K562 (cell line): ENCODE measurements around the gene HOXB5. TPM values are rescaled to one million over a fixed set of nuclear protein-coding genes. Genes with fewer than 3 reads are reported as not detected.
A peak's percentile ranks its signal among the peaks of the same experiment; 100 is the strongest.

Source experiments
- ATAC-seq: fragments of 200-7000 bp; cut with Tn5 transposase; 3 replicates; pipeline ENCODE4 v1.9.1; 2020; ENCODE audit warnings: moderate library complexity
- BruUV-seq: library from RNA; stranded (reverse); fragments of 400-500 nt; replicated peaks from 2 replicates; lab custom pipeline; 2021; lab: Mats Ljungman, UMichigan
- CTCF ChIA-PET: fragments of 300-600 bp; formaldehyde crosslinking; extraction: SDS; loops from one replicate; lab custom pipeline; 2021; ENCODE audit warnings: low intra/inter-chr PET ratio; lab: Yijun Ruan, JAX
- POLR2A ChIA-PET: fragments of 300-600, 350-650 bp; sonication (Branson Sonifier 250); formaldehyde crosslinking; extraction: SDS; loops from one replicate; lab custom pipeline; 2021; ENCODE audit warnings: antibody characterized with exemption, inconsistent platforms; lab: Yijun Ruan, JAX
- DNase-seq, 4 experiments: peaks; one replicate each; pipeline versions ENCODE4 v3.0.0 to v3.0.0-alpha.2; 2011 to 2018; ENCODE audit warnings: low spot score in 3 of 4, mixed read lengths in 3 of 4; ENCODE audit errors: extremely low read depth in 1 of 4
- FAIRE-seq: peaks from 2 replicates; lab custom pipeline; 2011; peaks lifted over from hg19 to GRCh38; lab: Jason Lieb, UNC
- H2AFZ ChIP-seq: 2 replicates; pipeline ENCODE4 v1.6.0; 2011; ENCODE audit warnings: low read depth, low read length, control low read depth, inconsistent platforms
- H3K27ac ChIP-seq: fragments of 200-600 bp; 3 replicates; pipeline ENCODE4 v1.8.0; 2011; ENCODE audit warnings: low read depth, mild to moderate bottlenecking, control low read depth, inconsistent platforms, low read length, moderate library complexity, mixed read lengths; ENCODE audit errors: extremely low read depth
- H3K27me3 ChIP-seq, 2 experiments: fragments of 300-600 bp in 1 of 2; 2 replicates in 1 of 2; 3 replicates in 1 of 2; pipeline versions ENCODE4 v1.6.0 to v1.8.0; 2011; ENCODE audit warnings: inconsistent platforms in 2 of 2, low read length in 2 of 2, mild to moderate bottlenecking in 1 of 2, mixed read lengths in 1 of 2, moderate library complexity in 1 of 2; ENCODE audit not compliant: control insufficient read depth in 2 of 2, insufficient read depth in 2 of 2
- H3K36me3 ChIP-seq: fragments of 300-600 bp; 3 replicates; pipeline ENCODE4 v1.8.0; 2011; ENCODE audit warnings: mild to moderate bottlenecking, low read length, inconsistent platforms; ENCODE audit not compliant: control insufficient read depth, insufficient read depth
- H3K4me1 ChIP-seq, 2 experiments: fragments of 200-600 bp in 1 of 2; replicated peaks in 1 of 2; 2 replicates in 1 of 2; 3 replicates in 1 of 2; pipeline versions ENCODE4 v1.5.1 to v1.8.0; 2011; ENCODE audit warnings: inconsistent platforms in 2 of 2, low read length in 2 of 2, mild to moderate bottlenecking in 1 of 2, mixed read lengths in 1 of 2, moderate library complexity in 1 of 2; ENCODE audit not compliant: control insufficient read depth in 2 of 2, insufficient read depth in 2 of 2
- H3K4me2 ChIP-seq: 2 replicates; pipeline ENCODE4 v1.6.1; 2011; ENCODE audit warnings: low read length, control low read depth, inconsistent platforms, mixed read lengths; ENCODE audit not compliant: insufficient read depth
- H3K4me3 ChIP-seq: fragments of 200-600 bp; sonication (generic), shearing (Covaris generic); 2 replicates; pipeline ENCODE4 v1.5.1; 2016; ENCODE audit warnings: control low read depth, inconsistent platforms
- H3K79me2 ChIP-seq: fragments of 200-600 bp; 3 replicates; pipeline ENCODE4 v1.8.0; 2011; ENCODE audit warnings: low read length, inconsistent platforms; ENCODE audit not compliant: control insufficient read depth, insufficient read depth
- H3K9ac ChIP-seq, 2 experiments: 2 replicates each; pipeline versions ENCODE4 v1.6.0 to v1.6.1; 2011; ENCODE audit warnings: low read depth in 2 of 2, low read length in 2 of 2, control low read depth in 1 of 2, inconsistent platforms in 1 of 2, mild to moderate bottlenecking in 1 of 2, mixed read lengths in 1 of 2; ENCODE audit not compliant: insufficient read depth in 1 of 2
- H3K9me1 ChIP-seq: one replicate; pipeline ENCODE4 v1.6.0; 2011; ENCODE audit warnings: inconsistent platforms, mild to moderate bottlenecking, low read length, moderate library complexity; ENCODE audit not compliant: control insufficient read depth, insufficient read depth
- H3K9me3 ChIP-seq: replicated peaks from 2 replicates; pipeline ENCODE4 v1.5.1; 2011; ENCODE audit warnings: low read depth, low read length, inconsistent platforms; ENCODE audit not compliant: control insufficient read depth, insufficient read depth
- H4K20me1 ChIP-seq: replicated peaks from 2 replicates; pipeline ENCODE4 v1.6.1; 2011; ENCODE audit warnings: low read length, inconsistent platforms, mixed read lengths; ENCODE audit not compliant: control insufficient read depth, insufficient read depth
- CXXC5 ChIP-seq: fragments of 250-450 bp; sonication (Bioruptor Pico); IDR thresholded peaks from 2 replicates; pipeline ENCODE4 v1.8.0; 2022; ENCODE audit warnings: inconsistent platforms, mild to moderate bottlenecking, moderate library complexity
- GMEB1 ChIP-seq: fragments of 250-450 bp; sonication (Bioruptor Pico); IDR thresholded peaks from 2 replicates; pipeline ENCODE4 v1.4.0; 2020; ENCODE audit warnings: mild to moderate bottlenecking
- HDAC1 ChIP-seq, 2 experiments: fragments of 450-650 bp; IDR thresholded peaks; 2 replicates each; pipeline ENCODE4 v1.6.1; 2016 to 2017; ENCODE audit warnings: inconsistent platforms in 1 of 2, mild to moderate bottlenecking in 1 of 2, moderate library complexity in 1 of 2
- L3MBTL2 ChIP-seq: fragments of 450-650 bp; IDR thresholded peaks from 2 replicates; pipeline ENCODE4 v1.6.1; 2016; ENCODE audit warnings: mild to moderate bottlenecking, moderate library complexity
- NFYB ChIP-seq: IDR thresholded peaks from 2 replicates; pipeline ENCODE4 v1.6.1; 2011; ENCODE audit warnings: mild to moderate bottlenecking, moderate library complexity; ENCODE audit not compliant: insufficient read length; ENCODE audit errors: extremely low read depth
- PTTG1 ChIP-seq: fragments of 450-650 bp; IDR thresholded peaks from 2 replicates; pipeline ENCODE4 v1.6.1; 2016; ENCODE audit warnings: low read depth, mild to moderate bottlenecking, missing genetic modification characterization, missing compliant biosample characterization
- SAFB ChIP-seq: fragments of 200-400 bp; formaldehyde crosslinking; IDR thresholded peaks from 2 replicates; pipeline ENCODE4 v1.6.1; 2017; ENCODE audit warnings: low read depth, low read length, borderline replicate concordance
- ZFPM2 ChIP-seq: fragments of 250-450 bp; sonication (Bioruptor Pico); IDR thresholded peaks from 2 replicates; pipeline ENCODE4 v1.5.1; 2022; ENCODE audit warnings: mild to moderate bottlenecking
- ZNF146 ChIP-seq: IDR thresholded peaks from one replicate; pipeline ENCODE4 v1.6.1; 2018; ENCODE audit warnings: missing compliant biosample characterization; ENCODE audit not compliant: unreplicated experiment
- WGBS: fragments of 100-300 bp; shearing (Covaris generic); methylation state at CpG from one replicate; pipeline ENCODE4 v1.1.6; 2016; ENCODE audit warnings: low coverage, mixed read lengths; ENCODE audit not compliant: insufficient coverage; ENCODE audit errors: missing lambda C conversion rate; 5-methylcytosine and 5-hydroxymethylcytosine counted together
- in situ Hi-C: fragments of 300-500 bp; cut with MboI; formaldehyde crosslinking; loops from 4 replicates; pipeline ENCODE4 v1.15.0; 2018; ENCODE audit warnings: inconsistent platforms, mixed read lengths
- intact Hi-C: fragments of 100-400 bp; cut with micrococcal nuclease; formaldehyde crosslinking; loops from 2 replicates; pipeline ENCODE4 v1.14.2; 2022
- polyA plus RNA-seq, 8 experiments: library from polyadenylated mRNA; depleted of rRNA in 4 of 8; stranded (reverse) in 5 of 8; unstranded in 3 of 8; fragments of >200 nt; fragmentation: Nextera tagmentation in 2 of 8; fragmentation: Illumina TruSeq in 1 of 8; extraction: Ambion mirVana in 2 of 8; extraction: Trizol in 1 of 8; gene quantifications; 2 replicates each; pipeline versions ENCODE4 v1.2.1 to v1.2.3, GENCODE V29; 2011 to 2014; ENCODE audit warnings: inconsistent platforms in 1 of 8, missing spikeins in 1 of 8
- total RNA-seq, 7 experiments: library from RNA; depleted of rRNA in 6 of 7; stranded (reverse); fragments of >200 nt in 6 of 7; fragmentation: Illumina TruSeq in 2 of 7; extraction: Trizol in 2 of 7; gene quantifications; 2 replicates each; pipeline versions ENCODE4 v1.2.1 to v1.2.3, GENCODE V29; 2011 to 2021; ENCODE audit warnings: low replicate concordance in 1 of 7
- TF ChIP-seq, protein P1 (sequence below): fragments of 450-650 bp; formaldehyde crosslinking; IDR thresholded peaks from 2 replicates; pipeline ENCODE4 v1.4.0; 2020; ENCODE audit warnings: mild to moderate bottlenecking, moderate library complexity
- TF ChIP-seq, protein P2 (sequence below): sonication (generic); formaldehyde crosslinking; IDR thresholded peaks from 2 replicates; pipeline ENCODE4 v1.8.1; 2022; ENCODE audit warnings: missing genetic modification reagents

HOXB5 gene
- total and polyA plus RNA-seq, 9 of the 15 experiments (the other 6 are each of a cell fraction or from before 2014, with no cell fraction given) = 0.24 to 2.7 (median 0.65) TPM

DNA sequence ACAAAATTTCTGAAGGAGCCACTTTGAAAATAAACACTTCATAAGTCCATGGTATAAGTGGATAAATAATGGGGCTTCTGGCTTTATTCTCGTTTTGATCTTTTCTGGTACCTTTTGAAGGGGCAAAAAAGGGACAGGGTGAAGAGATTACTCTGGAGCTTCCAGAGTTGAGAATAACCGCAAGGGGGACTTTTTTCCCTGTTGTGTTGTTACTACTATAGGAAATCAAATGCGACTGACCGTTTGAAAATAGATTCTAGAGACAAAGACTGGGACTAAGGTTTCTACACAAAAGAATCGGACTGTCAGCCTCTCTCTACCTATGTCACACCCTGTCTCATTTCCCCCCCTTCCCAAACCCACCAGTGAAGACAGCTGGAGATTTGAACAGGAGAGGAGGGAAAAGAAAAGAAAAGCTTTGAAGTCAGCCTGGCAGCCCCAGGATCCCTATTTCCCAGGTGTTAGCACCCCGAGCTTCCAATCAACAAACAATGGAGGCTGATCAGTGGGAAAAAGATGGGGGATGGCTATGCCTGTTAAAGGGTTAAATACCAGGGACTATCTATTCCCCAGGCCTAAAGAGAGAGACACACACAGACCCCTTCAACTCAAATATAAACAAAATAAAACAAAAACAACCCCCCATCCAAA is 23.8 kb downstream of the HOXB5 start:
- no peaks in the 10 kb centered on the region; the same call in 1 of the 2 replicates for H4K20me1 ChIP-seq
- POLR2A ChIA-PET = interaction anchor here (0.6 to 2.2 kb wide), 5 partner anchors 13 to 155 kb away, joined by 3 to 9 read pairs (median 4); no protein-coding TSS in a partner anchor
- FAIRE-seq (no peak), DNase-seq (no peak), ATAC-seq (no peak)
- no peaks in the 10 kb centered on the region for H3K27me3 ChIP-seq
- peaks cover 40 to 54% of the 10 kb centered on the region in 2 experiments for H3K4me1 ChIP-seq
- no peaks in the 10 kb centered on the region for H3K9me3 ChIP-seq
- BruUV-seq = no TSS peak
- peak overlapping the region; percentile 24 to 38; a peak in 2 of 4 replicates for H3K9ac ChIP-seq
- in situ Hi-C loops = no loop called here
- H2AFZ ChIP-seq = no peak overlapping the region
- WGBS = 56% methylated on average over 6 of the region's 6 CpGs
- CTCF ChIA-PET = no interaction called here
- peaks cover 95% of the 10 kb centered on the region for H3K36me3 ChIP-seq
- H3K4me2 ChIP-seq = peak overlapping the region; percentile 59; the same call in 1 of the 2 replicates
- H3K9me1 ChIP-seq = no peaks in the 10 kb centered on the region
- peaks cover 88% of the 10 kb centered on the region for H3K79me2 ChIP-seq
- H3K4me3 ChIP-seq = peak overlapping the region; percentile 14; the same call in 1 of the 2 replicates
- TF ChIP-seq, protein P1, sequence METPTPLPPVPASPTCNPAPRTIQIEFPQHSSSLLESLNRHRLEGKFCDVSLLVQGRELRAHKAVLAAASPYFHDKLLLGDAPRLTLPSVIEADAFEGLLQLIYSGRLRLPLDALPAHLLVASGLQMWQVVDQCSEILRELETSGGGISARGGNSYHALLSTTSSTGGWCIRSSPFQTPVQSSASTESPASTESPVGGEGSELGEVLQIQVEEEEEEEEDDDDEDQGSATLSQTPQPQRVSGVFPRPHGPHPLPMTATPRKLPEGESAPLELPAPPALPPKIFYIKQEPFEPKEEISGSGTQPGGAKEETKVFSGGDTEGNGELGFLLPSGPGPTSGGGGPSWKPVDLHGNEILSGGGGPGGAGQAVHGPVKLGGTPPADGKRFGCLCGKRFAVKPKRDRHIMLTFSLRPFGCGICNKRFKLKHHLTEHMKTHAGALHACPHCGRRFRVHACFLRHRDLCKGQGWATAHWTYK = no peak
- 0 out of 4 replicates have a peak, but pooled peaks of 1 of the 2 experiments have one; percentile 34 for TF ChIP-seq HDAC1 (IDR thresholded peaks at IDR 0.05)
- peak overlapping the region; percentile 44; the same call in 1 of the 3 replicates for H3K27ac ChIP-seq
- intact Hi-C loops = no loop called here

DNA sequence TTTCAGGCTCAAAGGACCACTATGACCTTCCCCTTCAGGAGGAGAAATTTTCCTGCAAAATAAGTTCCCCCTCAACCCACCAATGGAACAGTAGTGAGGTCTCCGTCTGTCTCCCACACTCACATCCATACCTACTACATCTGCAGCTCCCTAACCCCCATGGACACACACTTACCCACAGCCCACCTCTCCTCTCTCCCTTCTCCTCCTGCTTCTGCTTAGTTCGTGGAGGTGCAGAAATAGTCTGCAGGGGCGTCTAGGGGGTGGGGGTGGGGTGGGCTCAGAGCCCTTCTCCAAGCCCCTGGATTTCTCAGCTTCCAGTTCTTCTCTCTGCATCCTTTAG is 24.4 kb downstream of the HOXB5 start:
- ChIA-PET CTCF (no interaction called here), POLR2A (interaction anchor here (1.7 kb wide), 1 partner anchor 21 kb away, joined by 8 read pairs; no protein-coding TSS in a partner anchor)
- Histone ChIP-seq H2AFZ (no peak overlapping the region), H3K27me3 (no peaks in the 10 kb centered on the region), H3K9me3 (no peaks in the 10 kb centered on the region), H3K4me2 (no peak overlapping the region), H3K9me1 (no peaks in the 10 kb centered on the region), H4K20me1 (no peaks in the 10 kb centered on the region; the same call in 1 of the 2 replicates), H3K4me1 (peaks cover 39 to 50% of the 10 kb centered on the region in 2 experiments), H3K36me3 (peaks cover 96% of the 10 kb centered on the region; the same call in 2 of the 3 replicates), H3K4me3 (no peak overlapping the region), H3K79me2 (peaks cover 82% of the 10 kb centered on the region), H3K9ac (no peak overlapping the region; a peak in 1 of 4 replicates), H3K27ac (no peak overlapping the region)
- in situ Hi-C loops = no loop called here
- 92% methylated on average over 2 of the region's 3 CpGs for WGBS
- DNase-seq (no peak), FAIRE-seq (no peak), ATAC-seq (no peak)
- intact Hi-C loops = no loop called here
- no TSS peak for BruUV-seq
- no peak for TF ChIP-seq GMEB1
- TF ChIP-seq ZNF146 = no peak
- no peak for TF ChIP-seq PTTG1 (tag)
- TF ChIP-seq SAFB = no peak
- TF ChIP-seq NFYB = no peak
- TF ChIP-seq, protein P2, sequence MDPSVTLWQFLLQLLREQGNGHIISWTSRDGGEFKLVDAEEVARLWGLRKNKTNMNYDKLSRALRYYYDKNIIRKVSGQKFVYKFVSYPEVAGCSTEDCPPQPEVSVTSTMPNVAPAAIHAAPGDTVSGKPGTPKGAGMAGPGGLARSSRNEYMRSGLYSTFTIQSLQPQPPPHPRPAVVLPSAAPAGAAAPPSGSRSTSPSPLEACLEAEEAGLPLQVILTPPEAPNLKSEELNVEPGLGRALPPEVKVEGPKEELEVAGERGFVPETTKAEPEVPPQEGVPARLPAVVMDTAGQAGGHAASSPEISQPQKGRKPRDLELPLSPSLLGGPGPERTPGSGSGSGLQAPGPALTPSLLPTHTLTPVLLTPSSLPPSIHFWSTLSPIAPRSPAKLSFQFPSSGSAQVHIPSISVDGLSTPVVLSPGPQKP (CRISPR knock-in tag) = no peak
- TF ChIP-seq ZFPM2 (CRISPR knock-in tag) = no peak
- TF ChIP-seq CXXC5 (CRISPR knock-in tag) = no peak
- TF ChIP-seq L3MBTL2 = no peak
